ENCODE data around the gene NFIX. TPM values are rescaled to one million over a fixed set of nuclear protein-coding genes. Genes with fewer than 3 reads are reported as not detected.

Gene NFIX
- total RNA-seq, 4 donors from 2014 or later = 126 to 223 (median 176) TPM

- no peak for DNase-seq (ENCODE audit: low spot score in 2 of 2)
- Histone ChIP-seq H3K9me3 (no peaks in the 10 kb centered on the region), H3K4me3 (peak overlapping the region; percentile 53), H3K4me1 (peaks cover 90% of the 10 kb centered on the region), H3K27ac (peak overlapping the region; percentile 89), H3K27me3 (no peaks in the 10 kb centered on the region), H3K36me3 (peaks cover 7% of the 10 kb centered on the region)
- TF ChIP-seq POLR2AphosphoS5 (IDR thresholded peaks at IDR 0.05) = no peak
- TF ChIP-seq POLR2A (IDR thresholded peaks at IDR 0.05) = no peak
- no peak for TF ChIP-seq EP300 (IDR thresholded peaks at IDR 0.05)
- no peak for TF ChIP-seq CTCF (IDR thresholded peaks at IDR 0.05)
- 13% methylated on average over 42 of the region's 69 CpGs for WGBS
Observed at GRCh38 chr19:13097463-13098258, 102.4 kb downstream of the NFIX start.

- Histone ChIP-seq H3K27ac (peak overlapping the region; percentile 89), H3K36me3 (peaks cover 7% of the 10 kb centered on the region), H3K9me3 (no peaks in the 10 kb centered on the region), H3K4me1 (peaks cover 90% of the 10 kb centered on the region), H3K27me3 (no peaks in the 10 kb centered on the region), H3K4me3 (peak overlapping the region; percentile 53)
- 9% methylated on average over 35 of the region's 58 CpGs for WGBS
- TF ChIP-seq CTCF (IDR thresholded peaks at IDR 0.05) (no peak), EP300 (IDR thresholded peaks at IDR 0.05) (no peak), POLR2AphosphoS5 (IDR thresholded peaks at IDR 0.05) (no peak), POLR2A (IDR thresholded peaks at IDR 0.05) (no peak)
- no peak for DNase-seq (ENCODE audit: low spot score in 2 of 2)
Observed at GRCh38 chr19:13098277-13099072, 103.2 kb downstream of the NFIX start.

GRCh38 chr19:13099073-13099999, 104.1 kb downstream of the NFIX start:
- Histone ChIP-seq H3K27ac (peak overlapping the region; percentile 89), H3K4me3 (peak overlapping the region; percentile 53), H3K4me1 (peaks cover 82% of the 10 kb centered on the region), H3K27me3 (no peaks in the 10 kb centered on the region), H3K9me3 (no peaks in the 10 kb centered on the region), H3K36me3 (peaks cover 6% of the 10 kb centered on the region)
- TF ChIP-seq POLR2A (IDR thresholded peaks at IDR 0.05) (peak in 1 of 2 donors; percentile 19), EP300 (IDR thresholded peaks at IDR 0.05) (no peak), CTCF (IDR thresholded peaks at IDR 0.05) (no peak), POLR2AphosphoS5 (IDR thresholded peaks at IDR 0.05) (peak in 1 of 3 donors; percentile 35)
- WGBS = 29% methylated on average over 16 of the region's 77 CpGs
- DNase-seq (ENCODE audit: low spot score in 2 of 2) = peak in 1 of 2 donors; percentile 92

- 78% methylated on average over 11 of the region's 12 CpGs for WGBS
- H3K27me3 ChIP-seq = no peaks in the 10 kb centered on the region
- DNase-seq (ENCODE audit: low spot score in 2 of 2) = no peak
- peaks cover 78% of the 10 kb centered on the region for H3K4me1 ChIP-seq
- no peaks in the 10 kb centered on the region for H3K36me3 ChIP-seq
- H3K9me3 ChIP-seq = no peaks in the 10 kb centered on the region
- H3K27ac ChIP-seq = peak overlapping the region; percentile 89
- H3K4me3 ChIP-seq = peak overlapping the region; percentile 53
- TF ChIP-seq EP300 (IDR thresholded peaks at IDR 0.05) (no peak), POLR2A (IDR thresholded peaks at IDR 0.05) (no peak), CTCF (IDR thresholded peaks at IDR 0.05) (no peak), POLR2AphosphoS5 (IDR thresholded peaks at IDR 0.05) (no peak)
Observed at GRCh38 chr19:13100031-13100588, 104.8 kb downstream of the NFIX start.
